Measurements from ENCODE around the gene ATXN7L1.

DNA sequence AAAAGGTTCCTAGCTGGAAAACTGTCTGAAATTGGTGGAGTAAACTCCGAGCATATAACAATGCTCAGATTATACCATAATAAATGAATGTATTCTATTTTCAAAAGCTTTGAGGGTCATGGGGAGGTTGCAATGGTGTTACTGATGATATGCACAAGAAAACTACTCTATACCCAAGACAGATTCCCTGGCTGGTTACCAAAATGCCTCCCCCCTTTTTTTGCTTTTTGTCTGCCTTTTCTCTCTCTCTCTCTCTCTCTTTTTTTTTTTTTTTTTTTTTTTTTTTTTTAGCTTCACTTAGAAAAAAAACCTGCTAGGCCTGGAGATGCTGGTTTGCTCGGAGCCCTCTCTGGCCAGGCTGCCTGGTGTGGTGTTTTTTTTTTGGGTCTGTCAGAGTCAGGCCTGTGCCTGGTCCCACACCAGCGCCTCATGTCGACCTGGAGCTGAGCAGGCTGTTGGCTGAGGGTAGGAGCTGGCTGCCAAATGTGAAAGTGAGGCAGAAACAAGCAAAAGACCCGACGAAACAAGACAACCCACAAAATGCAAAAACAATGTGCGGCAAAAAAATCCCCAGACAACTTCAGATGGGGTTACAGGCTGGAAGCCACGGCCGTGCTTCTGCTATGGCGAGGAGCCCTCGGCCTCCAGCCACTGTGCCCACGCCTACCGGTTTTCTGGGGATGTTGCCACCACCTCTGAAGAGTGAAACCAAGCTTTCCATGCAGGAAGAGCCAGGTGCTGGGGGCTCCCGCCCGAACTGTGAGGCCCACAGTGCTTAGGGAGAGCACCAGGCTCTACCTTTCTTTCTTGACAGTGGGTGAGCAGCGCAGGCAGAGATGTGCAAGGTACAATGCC lies 235.2 kb downstream of the ATXN7L1 start:
- TF ChIP-seq CTCF (IDR thresholded peaks at IDR 0.05) (no peak), POLR2A (IDR thresholded peaks at IDR 0.05) (no peak)
